ENCODE data around the gene RBFOX2.
A peak's percentile ranks its signal among the peaks of the same experiment; 100 is the strongest.
"Not testable (repeated sequence)": the region's sequence is repeated elsewhere in the genome, so short reads cannot be mapped to it uniquely, and the experiment has no call there.

The RBFOX2 gene

DNA sequence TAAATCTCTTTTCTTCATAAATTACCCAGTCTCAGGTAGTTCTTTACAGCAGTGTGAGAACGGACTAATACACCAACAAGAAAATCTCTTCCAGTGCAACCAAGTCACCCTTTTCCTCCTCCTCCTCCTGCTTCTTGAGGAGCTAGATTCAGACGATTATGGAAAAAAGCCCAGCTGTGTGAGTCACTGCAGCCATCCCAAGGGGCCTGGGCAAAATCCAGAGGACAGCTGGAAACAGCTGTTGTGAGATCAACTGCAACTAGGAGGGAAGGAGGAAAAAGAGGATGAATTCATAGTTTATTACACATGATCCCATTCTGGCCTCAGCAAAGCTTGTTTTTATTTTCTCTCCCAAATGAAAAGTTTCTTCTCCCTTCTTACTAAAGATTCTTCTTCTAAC, 32.9 kb downstream of the RBFOX2 start:
- peak; percentile 85 for DNase-seq (ENCODE audit: extremely low read depth, low read depth)
- no peak for TF ChIP-seq CTCF (IDR thresholded peaks at IDR 0.05; ENCODE audit: low read depth, low read length)

GRCh38 chr22:35995348-35995747, 33.3 kb downstream of the RBFOX2 start:
- TF ChIP-seq CTCF (IDR thresholded peaks at IDR 0.05; ENCODE audit: low read depth, low read length) = no peak
- DNase-seq (ENCODE audit: extremely low read depth, low read depth) = no peak

GRCh38 chr22:35993727-35994126, 34.9 kb downstream of the RBFOX2 start:
- DNase-seq (ENCODE audit: extremely low read depth, low read depth) = not testable (repeated sequence)

- no peak for DNase-seq (ENCODE audit: extremely low read depth, low read depth)
- no peak for TF ChIP-seq CTCF (IDR thresholded peaks at IDR 0.05; ENCODE audit: low read depth, low read length)
These were observed 35.4 kb downstream of the RBFOX2 start for GRCh38 chr22:35993048-35993714.

DNA sequence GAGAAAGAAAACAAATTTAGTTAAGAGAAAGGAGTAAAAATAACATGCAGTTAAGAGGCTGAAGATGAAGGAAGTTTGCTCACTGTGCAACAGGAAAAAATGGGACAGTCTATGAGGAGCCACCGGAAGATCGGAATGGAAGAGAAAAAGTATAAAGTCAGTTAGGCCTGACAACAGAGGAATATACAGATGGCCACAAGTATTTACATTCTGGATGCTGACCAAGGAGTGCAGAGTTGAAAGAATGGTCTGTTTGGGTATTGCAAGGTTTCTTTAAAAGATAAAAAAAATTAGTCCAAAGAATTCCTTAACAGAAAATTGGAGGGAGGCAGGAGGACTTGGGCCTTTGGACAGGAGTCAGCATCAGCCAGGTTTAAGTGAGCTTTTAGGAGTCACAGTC, 37.5 kb downstream of the RBFOX2 start:
- no peak for DNase-seq (ENCODE audit: extremely low read depth, low read depth)
- TF ChIP-seq CTCF (IDR thresholded peaks at IDR 0.05; ENCODE audit: low read depth, low read length) = no peak

DNA sequence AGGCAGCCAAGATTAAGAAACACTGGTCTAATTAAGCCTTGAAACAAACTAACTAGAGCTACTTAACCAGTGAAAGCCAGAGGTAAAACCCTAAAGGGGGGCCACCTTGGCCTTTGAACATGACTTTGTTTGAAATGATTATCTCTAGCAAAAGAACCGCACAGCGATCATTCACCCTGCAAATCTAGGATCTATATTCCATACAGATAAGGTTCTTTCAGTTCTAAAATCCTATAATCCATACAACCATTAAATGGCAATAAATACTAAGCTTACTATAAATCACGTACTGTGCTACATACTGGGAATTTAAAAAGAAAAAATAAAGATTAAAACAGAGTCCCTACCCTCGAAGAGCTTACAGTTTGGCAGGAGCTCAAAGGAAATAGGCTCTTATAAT, 40.6 kb downstream of the RBFOX2 start:
- no peak for DNase-seq (ENCODE audit: extremely low read depth, low read depth)
- TF ChIP-seq CTCF (IDR thresholded peaks at IDR 0.05; ENCODE audit: low read depth, low read length) = no peak

DNA sequence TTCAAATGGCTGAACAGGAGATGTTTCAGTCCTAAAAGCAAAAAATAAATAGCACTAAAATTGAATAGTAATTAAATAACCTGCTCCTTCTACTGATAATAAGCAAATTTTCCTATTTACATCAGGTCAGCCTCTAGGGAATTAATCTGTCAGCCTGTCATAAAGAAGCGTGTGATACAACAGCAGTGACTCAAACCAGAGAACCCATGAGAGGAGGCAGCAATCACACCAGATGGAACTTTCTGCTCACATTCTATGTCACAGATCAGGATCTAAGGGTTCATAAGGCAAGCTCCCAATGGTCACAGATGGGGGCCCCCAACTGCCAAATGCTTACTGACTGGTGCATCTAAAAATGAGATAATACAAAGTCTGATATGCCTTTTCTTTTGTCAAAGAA, 41.1 kb downstream of the RBFOX2 start:
- no peak for DNase-seq (ENCODE audit: extremely low read depth, low read depth)
- no peak for TF ChIP-seq CTCF (IDR thresholded peaks at IDR 0.05; ENCODE audit: low read depth, low read length)

DNA sequence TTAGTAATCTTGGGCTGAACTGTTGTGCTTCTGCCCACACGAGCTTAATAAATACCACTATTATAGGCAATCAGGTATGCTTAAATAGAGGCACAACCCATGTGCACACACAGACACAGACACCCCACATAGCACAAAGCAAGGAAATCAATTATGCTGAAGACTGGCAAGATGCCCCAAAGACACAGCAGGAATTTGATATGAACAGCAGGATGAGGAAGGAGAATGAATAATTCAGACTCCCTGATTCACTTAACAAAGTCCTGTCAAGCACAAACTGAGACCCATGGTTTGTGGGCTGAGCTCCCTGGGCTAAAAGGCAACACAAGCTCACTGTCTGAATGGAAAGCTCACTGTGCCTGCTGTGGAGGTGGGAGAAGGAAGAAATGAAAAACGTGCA, 42.5 kb downstream of the RBFOX2 start:
- TF ChIP-seq CTCF (IDR thresholded peaks at IDR 0.05; ENCODE audit: low read depth, low read length) = no peak
- DNase-seq (ENCODE audit: extremely low read depth, low read depth) = no peak

Measured in AG09319 (cell line).